GM03348 (cell line): ENCODE measurements around the gene NPC1L1.
A peak's percentile ranks its signal among the peaks of the same experiment; 100 is the strongest.
"Not testable (repeated sequence)": the region's sequence is repeated elsewhere in the genome, so short reads cannot be mapped to it uniquely, and the experiment has no call there.

Source experiments
- DNase-seq: peaks from one replicate; pipeline ENCODE4 v3.0.0; 2012; ENCODE audit warnings: low spot score

The NPC1L1 gene

DNA sequence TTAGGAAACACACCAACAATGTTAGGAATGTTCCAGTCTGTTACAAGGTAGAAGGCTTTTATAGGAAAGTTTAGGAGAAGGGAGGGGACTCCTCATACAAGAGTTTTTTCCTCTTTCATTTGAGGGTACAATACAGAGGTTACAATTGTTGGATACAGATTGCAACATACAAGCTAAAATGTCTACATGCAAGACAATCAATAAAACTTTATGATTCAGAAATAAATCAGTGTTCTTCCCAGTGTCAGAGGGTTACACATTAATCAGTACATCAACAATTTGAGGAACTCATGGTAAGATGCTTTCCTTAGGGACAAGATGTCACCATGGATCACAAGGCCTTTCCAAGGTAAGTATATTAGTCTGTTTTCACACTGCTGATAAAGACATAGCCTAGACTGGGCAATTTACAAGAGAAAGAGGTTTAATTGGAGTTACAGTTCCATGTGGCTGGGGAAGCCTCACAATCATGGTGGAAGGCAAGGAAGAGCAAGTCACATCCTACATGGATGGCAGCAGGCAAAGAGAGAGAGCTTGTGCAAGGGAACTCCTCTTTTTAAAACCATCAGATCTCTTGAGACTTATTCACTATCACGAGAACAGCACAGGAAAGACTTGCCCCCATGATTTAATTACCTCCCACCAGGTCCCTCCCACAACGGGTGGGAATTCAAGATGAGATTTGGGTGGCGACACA, 34.4 kb downstream of the NPC1L1 start:
- not testable (repeated sequence) for DNase-seq

DNA sequence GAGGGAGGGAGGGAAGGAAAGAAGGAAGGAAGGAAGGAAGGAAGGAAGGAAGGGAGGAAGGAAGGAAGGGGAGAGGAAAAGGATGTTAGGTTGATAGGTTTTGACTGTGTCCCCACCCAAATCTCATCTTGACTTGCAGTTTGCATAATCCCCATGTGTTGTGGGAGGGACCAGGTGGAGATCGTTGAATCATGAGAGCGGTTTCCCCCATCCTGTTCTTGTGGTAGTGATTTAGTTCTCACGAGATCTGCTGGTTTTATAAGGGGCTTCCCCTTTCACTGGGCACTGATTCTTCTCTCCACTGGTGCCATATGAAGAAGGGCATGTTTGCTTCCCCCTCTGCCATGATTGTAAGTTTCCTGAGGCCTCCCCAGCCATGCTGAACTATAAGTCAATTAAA, 35.5 kb downstream of the NPC1L1 start:
- no peak for DNase-seq

GRCh38 chr7:44498230-44498954, 42.7 kb downstream of the NPC1L1 start:
- no peak for DNase-seq

DNA sequence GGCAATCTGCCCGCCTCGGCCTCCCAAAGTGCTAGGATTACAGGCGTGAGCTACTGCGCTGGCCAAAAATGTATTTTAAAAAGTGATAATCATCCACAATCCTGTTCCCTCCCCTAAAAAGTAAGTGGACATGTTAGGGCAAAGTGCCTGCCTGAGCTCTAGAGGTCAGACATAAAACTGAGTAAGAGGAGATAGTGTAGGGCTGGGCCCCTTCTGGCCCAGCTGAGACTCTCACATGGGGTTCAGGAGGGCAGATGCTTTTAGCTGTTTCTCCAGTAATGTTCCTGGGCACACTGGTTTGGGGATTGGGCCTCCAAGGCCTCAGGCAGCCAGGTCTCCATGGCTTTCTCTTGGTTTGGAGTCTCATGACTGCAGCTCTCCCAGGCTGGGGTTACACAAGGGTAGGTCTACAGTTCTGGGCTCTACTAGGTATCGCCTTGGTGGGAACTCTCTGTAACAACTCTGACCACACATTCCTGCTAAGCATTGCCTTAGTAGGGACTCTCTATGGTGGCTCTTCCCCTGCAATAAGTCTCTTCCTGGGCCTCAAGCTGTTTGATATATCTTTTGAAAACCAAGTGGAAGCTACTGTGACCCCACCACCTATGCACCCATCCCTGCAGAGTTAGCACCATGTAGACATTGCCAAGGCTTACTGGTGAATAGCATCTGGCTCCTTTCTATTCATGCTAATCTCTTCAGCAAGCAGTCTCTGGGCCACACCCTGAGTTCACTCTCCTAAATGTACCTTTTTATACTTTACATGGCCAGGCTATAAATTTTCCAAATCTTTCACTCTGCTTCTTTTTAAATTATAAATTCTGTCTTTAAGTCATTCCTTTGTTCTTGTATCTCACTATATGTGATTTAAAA, 43.7 kb downstream of the NPC1L1 start:
- no peak for DNase-seq

GRCh38 chr7:44496385-44496784, 44.7 kb downstream of the NPC1L1 start:
- no peak for DNase-seq

DNA sequence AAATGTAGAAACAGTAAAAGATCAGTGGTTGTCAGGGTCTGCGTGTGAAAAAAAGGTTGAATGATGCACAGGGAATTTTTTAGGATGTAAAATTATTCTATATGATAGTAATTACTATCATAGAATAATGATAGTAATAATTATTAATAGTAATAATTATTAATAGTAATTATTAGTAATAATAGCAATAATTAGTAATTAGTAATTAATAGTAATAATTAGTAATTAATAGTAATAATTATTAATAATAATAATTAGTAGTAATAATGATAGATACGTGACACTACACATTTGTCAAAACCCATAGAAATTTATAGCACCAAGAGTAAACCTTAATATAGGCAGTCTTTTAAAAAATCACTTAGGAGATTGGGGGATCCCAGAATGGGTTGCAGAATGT, 46.2 kb downstream of the NPC1L1 start:
- DNase-seq, result no peak

- DNase-seq, result no peak
These were observed 49.9 kb downstream of the NPC1L1 start for GRCh38 chr7:44491229-44491628.

DNA sequence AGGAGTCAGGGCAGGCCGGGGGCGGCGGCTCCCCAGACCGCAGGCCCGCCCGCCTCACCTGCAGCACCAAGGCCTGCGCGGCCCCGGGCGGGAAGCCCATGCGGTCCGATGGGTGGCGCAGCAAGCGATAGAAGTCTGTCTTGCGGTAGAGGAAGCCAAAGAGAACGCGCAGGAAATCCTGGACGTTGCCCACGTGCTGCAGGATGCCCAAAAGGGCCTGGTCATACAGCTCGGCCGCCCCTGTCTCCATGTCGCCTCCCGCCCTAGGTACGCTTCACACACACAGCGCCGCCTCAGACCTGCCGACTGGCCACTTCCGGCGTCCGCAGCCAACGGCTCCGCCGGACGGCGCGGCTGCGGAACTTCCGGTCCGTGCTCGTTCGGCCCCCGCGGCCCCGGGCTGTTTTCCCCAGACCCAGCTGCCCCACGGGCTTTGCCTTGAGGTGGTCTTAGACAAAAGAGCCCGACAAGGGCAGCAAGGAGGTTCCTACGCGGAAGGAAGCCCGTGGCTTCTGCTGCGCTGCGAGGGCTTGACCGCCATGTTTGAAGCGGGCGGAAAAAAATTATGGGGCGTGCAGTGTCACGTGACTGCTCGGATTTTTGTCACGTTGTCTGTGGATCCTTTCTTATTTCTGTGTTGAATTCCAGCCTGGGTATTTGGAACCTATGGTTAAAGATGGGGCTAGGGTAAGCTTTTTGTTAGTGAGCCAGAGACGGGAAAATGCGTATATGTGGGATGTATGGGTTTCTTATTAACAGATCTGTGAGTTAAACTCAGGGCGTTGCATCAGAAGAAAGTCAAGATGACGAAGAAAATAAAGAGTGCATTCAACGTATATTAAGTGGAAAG, 50.6 kb downstream of the NPC1L1 start, which contains the start of gene NUDCD3:
Gene NUDCD3 (minus strand): TSS at position 308 of the 850 bp plus-strand sequence. CDS start 58 bp downstream, at position 250.
- DNase-seq, result peak; percentile 91

- DNase-seq, result peak; percentile 36
These were observed 51.2 kb downstream of the NPC1L1 start for GRCh38 chr7:44489955-44490350.

DNA sequence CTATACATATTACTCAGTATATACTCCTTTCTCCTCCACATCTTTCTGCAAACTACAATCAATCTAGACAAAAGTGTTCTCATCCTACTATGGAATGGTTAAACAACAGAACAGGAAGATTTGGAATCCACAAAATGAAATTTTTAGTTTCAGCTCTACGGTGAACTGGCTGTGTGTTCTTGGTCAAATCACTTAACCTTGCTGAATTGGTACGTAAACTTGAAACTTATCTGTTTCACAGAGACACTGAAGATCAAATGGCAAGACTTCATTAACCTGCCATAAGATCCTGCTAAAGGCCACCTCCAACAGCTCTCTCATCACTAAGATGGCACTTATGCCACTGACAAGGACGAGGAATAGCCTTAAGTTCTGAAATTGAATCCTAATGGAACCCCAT, 52.2 kb downstream of the NPC1L1 start:
- no peak for DNase-seq

DNA sequence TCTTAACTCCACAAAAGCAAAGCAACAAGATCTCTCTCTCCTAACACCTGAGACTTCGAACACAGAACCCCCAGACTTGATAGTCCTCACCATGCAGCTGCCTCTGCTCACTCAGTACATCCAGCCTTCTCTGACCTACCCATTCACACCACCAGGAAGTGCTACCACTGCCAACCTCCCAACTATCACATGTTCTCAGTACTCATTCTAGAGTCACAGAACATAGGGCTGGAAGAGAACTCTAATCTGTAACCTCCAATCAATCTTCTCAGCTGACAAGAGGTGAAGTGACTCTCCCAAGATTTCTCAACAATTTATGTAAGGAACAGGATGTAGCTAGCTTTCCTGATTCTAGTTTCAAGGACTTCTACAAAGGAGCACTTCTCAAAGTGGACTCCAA, 54.4 kb downstream of the NPC1L1 start:
- no peak for DNase-seq

GRCh38 chr7:44486001-44486400, 55.1 kb downstream of the NPC1L1 start:
- DNase-seq, result no peak

DNA sequence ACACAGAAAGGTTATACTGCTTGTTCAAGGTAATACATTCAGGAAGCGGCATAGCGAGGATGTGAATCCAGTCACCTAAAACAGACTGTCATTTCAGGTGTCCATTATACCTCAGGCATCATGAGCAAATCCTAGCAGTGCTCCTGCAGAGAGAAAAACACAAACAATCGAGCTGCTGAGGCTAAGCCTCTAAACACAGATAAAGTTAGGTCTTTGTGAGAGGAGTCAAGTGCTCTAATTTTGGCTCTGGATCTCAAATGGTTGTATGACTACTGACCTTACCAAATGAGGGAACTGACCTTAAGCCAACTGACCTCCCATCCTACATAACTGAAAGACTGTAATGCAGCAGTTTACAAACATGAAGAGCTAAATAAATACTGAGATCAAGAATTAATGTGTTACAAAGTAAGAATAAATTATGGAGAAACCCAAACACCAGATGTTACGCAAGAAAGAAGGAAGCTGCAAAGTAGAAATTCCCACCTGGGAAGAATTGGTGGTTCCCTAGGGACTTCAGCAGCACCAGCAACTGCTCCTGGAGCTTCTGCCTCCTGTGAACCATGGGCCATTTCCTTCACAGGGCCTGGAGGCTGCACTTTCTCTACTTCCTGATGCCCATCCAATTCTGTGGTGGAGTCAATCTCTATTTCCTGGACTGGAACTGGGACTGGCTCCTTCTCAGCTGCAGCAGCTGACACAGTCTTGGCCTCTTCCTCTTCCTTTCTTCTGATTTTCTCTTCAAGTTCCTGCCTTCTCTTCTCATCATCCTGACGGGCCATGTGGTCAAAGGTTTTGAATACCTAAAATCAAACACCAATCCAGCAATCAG, 56.4 kb downstream of the NPC1L1 start:
- DNase-seq, result no peak

DNA sequence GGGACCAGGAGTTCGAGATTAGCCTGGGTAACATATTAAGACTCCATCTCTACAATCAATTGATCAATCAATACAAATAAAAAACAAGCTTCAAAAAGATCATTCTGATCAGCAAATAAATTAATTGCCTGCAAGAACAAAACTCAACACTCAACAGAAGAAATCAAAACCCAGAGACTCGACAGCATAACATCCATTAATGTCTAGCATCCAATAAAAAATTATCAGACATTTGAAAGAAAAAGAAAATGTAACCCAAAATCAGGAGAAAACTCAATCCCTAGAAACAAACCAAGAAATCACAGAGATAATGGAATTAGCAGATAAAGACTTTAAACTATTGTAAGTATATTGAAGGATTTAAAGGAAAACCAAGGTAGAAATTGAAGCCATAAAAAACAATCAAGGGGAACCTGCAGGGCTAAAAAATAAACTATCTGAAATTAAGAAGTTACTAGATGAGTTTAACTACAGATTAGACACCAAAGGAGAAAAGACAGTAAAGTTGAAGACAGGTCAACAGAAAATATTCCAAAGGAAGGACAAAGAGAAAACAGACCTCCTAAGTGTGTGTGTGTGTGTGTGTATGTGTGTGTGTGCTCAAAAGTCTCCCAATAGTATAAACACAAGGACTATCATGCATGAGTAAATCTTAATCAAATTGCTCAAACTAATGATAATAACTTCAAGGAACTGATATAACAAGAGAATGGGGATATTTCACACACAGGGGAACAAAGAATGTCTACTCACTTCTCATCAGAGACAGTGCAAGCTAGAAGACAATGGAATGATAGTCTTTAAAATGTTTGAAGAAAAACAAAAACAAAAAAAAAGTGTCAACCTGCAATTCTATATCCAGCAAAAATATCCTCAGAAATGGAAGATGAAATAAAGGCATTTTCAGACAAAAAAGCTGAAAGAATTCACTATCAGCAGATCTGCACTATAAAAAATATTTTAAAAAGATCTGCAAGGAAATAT, 58.3 kb downstream of the NPC1L1 start:
- DNase-seq, result no peak

DNA sequence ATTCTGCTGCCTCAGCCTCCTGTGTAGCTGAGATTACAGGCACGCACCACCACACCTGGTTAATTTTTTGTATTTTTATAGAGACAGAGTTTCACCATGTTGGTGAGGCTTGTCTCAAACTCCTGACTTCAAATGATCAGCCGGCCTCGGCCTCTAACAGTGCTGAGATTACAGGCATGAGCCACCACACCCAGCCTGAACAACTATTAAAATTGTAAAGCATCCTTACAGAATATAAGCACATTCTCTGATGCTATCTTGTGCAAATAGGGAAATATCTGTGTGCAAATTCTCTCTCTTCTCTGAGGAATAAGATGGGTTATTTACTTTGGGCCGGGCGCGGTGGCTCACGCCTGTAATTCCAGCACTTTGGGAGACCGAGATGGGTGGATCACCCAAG, 63.2 kb downstream of the NPC1L1 start:
- DNase-seq, result no peak

DNA sequence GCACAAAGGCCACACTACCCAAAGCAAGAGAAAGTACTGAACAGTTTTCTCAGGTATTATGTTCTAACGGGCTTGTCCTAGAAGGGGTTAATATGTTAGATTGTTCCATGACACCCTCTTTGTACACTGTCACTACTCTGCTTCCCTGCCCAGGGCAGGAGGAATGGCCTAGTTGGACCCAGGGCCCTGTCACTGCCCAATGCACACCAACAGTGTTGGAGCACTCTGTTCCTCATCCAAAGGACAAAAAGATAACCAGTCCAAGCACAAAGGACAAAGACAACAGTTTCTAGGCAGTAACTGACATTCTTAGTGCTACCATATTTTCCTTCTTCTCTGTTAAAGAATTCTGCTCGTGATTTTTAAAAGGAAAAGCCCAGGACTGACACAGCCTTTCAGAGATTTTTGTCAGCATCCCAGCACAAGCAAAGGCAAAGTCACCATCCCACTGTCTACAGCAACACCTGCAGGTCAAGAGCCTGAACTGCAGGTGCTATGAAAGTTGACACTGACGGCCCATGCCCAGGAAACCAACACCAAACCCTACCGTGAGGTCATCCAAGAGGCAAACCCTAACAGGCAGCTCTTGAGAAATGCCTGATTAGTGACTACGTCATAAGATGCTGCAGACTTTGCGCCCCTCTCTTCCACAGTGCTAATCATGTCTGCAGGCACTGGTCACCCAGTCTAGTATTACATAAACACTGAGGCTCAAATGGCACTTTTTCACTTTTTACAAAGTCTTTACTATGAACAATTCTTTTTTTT, 63.9 kb downstream of the NPC1L1 start:
- peak; percentile 84 for DNase-seq

DNA sequence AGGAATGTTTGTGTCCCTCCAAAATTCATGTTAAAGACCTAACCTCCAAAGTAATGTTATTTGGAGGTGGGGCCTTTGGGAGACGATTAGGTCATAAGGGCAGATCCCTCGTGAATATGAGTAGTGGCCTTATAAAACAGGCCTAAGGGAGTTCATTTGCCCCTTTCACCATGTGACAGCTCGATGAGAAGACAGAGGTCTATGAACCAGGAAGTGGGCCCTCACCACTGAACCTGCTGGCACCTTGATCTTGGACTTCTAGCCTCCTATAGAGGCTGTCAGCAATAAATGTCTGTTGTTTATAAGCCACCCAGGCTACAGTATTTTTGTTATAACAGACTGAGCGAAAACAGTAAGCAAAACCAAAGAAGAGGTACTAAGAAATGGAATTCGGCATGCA, 64.8 kb downstream of the NPC1L1 start:
- no peak for DNase-seq

GRCh38 chr7:44473295-44473694, 67.8 kb downstream of the NPC1L1 start:
- DNase-seq, result no peak

DNA sequence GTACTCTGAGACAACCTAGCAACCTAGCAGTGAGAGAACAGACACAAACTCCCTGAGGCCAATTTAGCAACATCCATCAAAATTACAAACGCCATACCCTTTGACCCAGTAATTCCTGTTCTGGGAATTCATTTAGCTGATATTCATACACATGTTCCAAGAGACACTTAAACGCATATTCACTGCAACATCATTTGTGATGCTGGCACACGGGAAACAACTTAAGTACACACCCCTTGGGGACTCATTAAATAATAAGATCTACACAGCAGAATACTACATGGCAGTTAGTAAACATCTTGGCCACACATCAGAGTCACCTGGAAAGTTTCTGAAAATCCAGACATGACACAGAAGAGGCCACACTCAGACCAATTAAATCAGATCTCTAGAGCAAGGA, 68.3 kb downstream of the NPC1L1 start:
- DNase-seq, result no peak
